Effector memory CD8-positive, alpha-beta T cell (primary cell): ENCODE measurements around the gene AIP.

Experiments
- ATAC-seq: fragments of 150-1000 bp; cut with Tn5 transposase; replicated peaks from 2 replicates; pipeline ENCODE4 v1.10.0; 2021; ENCODE audit warnings: mild to moderate bottlenecking, moderate library complexity
- DNase-seq, 3 experiments: peaks; one replicate each; pipeline ENCODE4 v3.0.0; 2021
- H3K27ac Mint-ChIP-seq, 2 donors: one replicate each; pipeline ENCODE4 v1.8.0; 2022; ENCODE audit warnings: mild to moderate bottlenecking in 2 of 2, mixed read lengths in 2 of 2, moderate library complexity in 2 of 2
- H3K27me3 Mint-ChIP-seq, 2 donors: one replicate each; pipeline ENCODE4 v1.8.0; 2022; ENCODE audit warnings: mixed read lengths in 2 of 2
- H3K36me3 Mint-ChIP-seq: one replicate; pipeline ENCODE4 v1.8.0; 2022; ENCODE audit warnings: mild to moderate bottlenecking, moderate library complexity, mixed read lengths; ENCODE audit not compliant: insufficient read depth
- H3K4me1 Mint-ChIP-seq, 2 donors: one replicate each; pipeline ENCODE4 v1.8.0; 2022; ENCODE audit warnings: low read depth in 2 of 2, mixed read lengths in 2 of 2
- H3K4me3 Mint-ChIP-seq, 2 donors: one replicate each; pipeline ENCODE4 v1.8.0; 2022; ENCODE audit warnings: mild to moderate bottlenecking in 2 of 2, mixed read lengths in 2 of 2, moderate library complexity in 2 of 2
- H3K9me3 Mint-ChIP-seq, 2 donors: one replicate each; pipeline ENCODE4 v1.8.0; 2022; ENCODE audit warnings: mixed read lengths in 2 of 2

The AIP gene

GRCh38 chr11:67538306-67538705 is 55.5 kb downstream of the AIP start:
- Mint-ChIP-seq H3K27me3 (peaks cover 0 to 8% of the 10 kb centered on the region in 2 donors), H3K36me3 (no peaks in the 10 kb centered on the region), H3K4me1 (no peaks in the 10 kb centered on the region), H3K27ac (no peak overlapping the region), H3K9me3 (peaks cover 0 to 3% of the 10 kb centered on the region in 2 donors), H3K4me3 (no peak overlapping the region)
- ATAC-seq (no peak), DNase-seq (no peak)

GRCh38 chr11:67538823-67539505 is 56.1 kb downstream of the AIP start:
- Mint-ChIP-seq H3K27me3 (peaks cover 0 to 8% of the 10 kb centered on the region in 2 donors), H3K9me3 (no peaks in the 10 kb centered on the region), H3K4me1 (no peaks in the 10 kb centered on the region), H3K27ac (no peak overlapping the region), H3K36me3 (no peaks in the 10 kb centered on the region), H3K4me3 (no peak overlapping the region)
- no peak for ATAC-seq
- DNase-seq = no peak

- ATAC-seq (no peak), DNase-seq (no peak)
- Mint-ChIP-seq H3K9me3 (no peaks in the 10 kb centered on the region), H3K4me1 (no peaks in the 10 kb centered on the region), H3K27me3 (peaks cover 0 to 8% of the 10 kb centered on the region in 2 donors), H3K36me3 (no peaks in the 10 kb centered on the region), H3K4me3 (no peak overlapping the region), H3K27ac (no peak overlapping the region)
Observed at GRCh38 chr11:67539550-67539949, 56.7 kb downstream of the AIP start.
